Gastroesophageal sphincter (tissue), 4 donors: ENCODE measurements around the gene SNUPN. TPM values are rescaled to one million over a fixed set of nuclear protein-coding genes. Genes with fewer than 3 reads are reported as not detected.

Experiments
- ATAC-seq: fragments of 150-250 bp; one replicate; pipeline ENCODE4 v1.9.1; 2016; ENCODE audit warnings: mild to moderate bottlenecking, moderate library complexity
- H3K27ac ChIP-seq, 4 donors: fragments of 200-600 bp; sonication (generic) in 3 of 4; 1 replicate in 3 of 4; 2 replicates in 1 of 4; pipeline ENCODE4 v1.5.1; 2016 to 2019
- H3K27me3 ChIP-seq: fragments of 200-600 bp; sonication (generic); one replicate; pipeline ENCODE4 v1.5.1; 2019
- H3K36me3 ChIP-seq, 2 donors: fragments of 200-600 bp; sonication (generic); one replicate each; pipeline ENCODE4 v1.5.1; 2019; ENCODE audit warnings: control low read depth in 1 of 2
- H3K4me1 ChIP-seq, 3 donors: fragments of 200-600 bp; sonication (generic); 1 replicate in 2 of 3; 2 replicates in 1 of 3; pipeline ENCODE4 v1.5.1; 2016 to 2019; ENCODE audit warnings: control low read depth in 2 of 3
- H3K4me3 ChIP-seq, 2 donors: fragments of 200-600 bp; sonication (generic); one replicate each; pipeline ENCODE4 v1.5.1; 2019; ENCODE audit warnings: mild to moderate bottlenecking in 1 of 2, moderate library complexity in 1 of 2
- H3K9me3 ChIP-seq, 3 donors: fragments of 200-600 bp; sonication (generic); one replicate each; pipeline ENCODE4 v1.5.1; 2017 to 2019; ENCODE audit warnings: control low read depth in 2 of 3
- CTCF ChIP-seq, 4 experiments: fragments of 200-600 bp in 2 of 4; fragments of 450-650 bp in 2 of 4; sonication (generic) in 1 of 4; IDR thresholded peaks; one replicate each; pipeline ENCODE4 v1.5.1; 2017 to 2019; ENCODE audit warnings: antibody characterized with exemption in 4 of 4, mild to moderate bottlenecking in 2 of 4, moderate library complexity in 2 of 4
- EP300 ChIP-seq: sonication (generic); formaldehyde crosslinking; IDR thresholded peaks from one replicate; pipeline ENCODE4 v1.6.1; 2017; ENCODE audit warnings: antibody characterized with exemption, mild to moderate bottlenecking
- POLR2A ChIP-seq, 2 donors: fragments of 450-650 bp; IDR thresholded peaks; one replicate each; pipeline ENCODE4 v1.6.1; 2017; ENCODE audit warnings: antibody characterized with exemption in 2 of 2, mild to moderate bottlenecking in 2 of 2, moderate library complexity in 1 of 2
- POLR2AphosphoS5 ChIP-seq: sonication (generic); formaldehyde crosslinking; IDR thresholded peaks from one replicate; pipeline ENCODE4 v1.6.1; 2017; ENCODE audit warnings: antibody characterized with exemption
- WGBS, 2 donors: methylation state at CpG; one replicate each; pipeline ENCODE4 v1.1.5; 2018; ENCODE audit warnings: low coverage in 1 of 2; 5-methylcytosine and 5-hydroxymethylcytosine counted together
- total RNA-seq, 4 donors: library from RNA; depleted of rRNA; stranded (reverse); fragments of >200 nt; gene quantifications; one replicate each; pipeline ENCODE4 v1.1.0, GENCODE V29; 2016

The SNUPN gene
- total RNA-seq, 4 donors from 2014 or later, result 18.6 to 27.3 (median 21.0) TPM

GRCh38 chr15:75646944-75647364, 21.4 kb upstream of the SNUPN start:
- H3K27me3 ChIP-seq, result no peaks in the 10 kb centered on the region
- H3K4me1 ChIP-seq, result peaks cover 2 to 52% (median 34%) of the 10 kb centered on the region in 3 donors
- peak overlapping the region; percentile 92 to 98 (median 96) for H3K27ac ChIP-seq
- peak overlapping the region; percentile 86 to 90 for H3K4me3 ChIP-seq
- TF ChIP-seq EP300 (no peak), POLR2A (IDR thresholded peaks at IDR 0.05) (peak in 1 of 2 donors; percentile 25), CTCF (IDR thresholded peaks at IDR 0.05) (no peak), POLR2AphosphoS5 (peak; percentile 58)
- H3K9me3 ChIP-seq, result no peaks in the 10 kb centered on the region
- peaks cover 0 to 6% of the 10 kb centered on the region in 2 donors for H3K36me3 ChIP-seq
- peak; percentile 20 for ATAC-seq
- 0% methylated on average over 4 of the region's 26 CpGs; no CpG with 5 or more reads in 1 of the 2 donors for WGBS, 2 donors

GRCh38 chr15:75646112-75646943, 20.8 kb upstream of the SNUPN start:
- no peak for ATAC-seq
- H3K36me3 ChIP-seq, result peaks cover 0 to 6% of the 10 kb centered on the region in 2 donors
- no peaks in the 10 kb centered on the region for H3K27me3 ChIP-seq
- H3K9me3 ChIP-seq, result no peaks in the 10 kb centered on the region
- no peak for TF ChIP-seq CTCF (IDR thresholded peaks at IDR 0.05)
- H3K4me1 ChIP-seq, result peaks cover 2 to 46% (median 28%) of the 10 kb centered on the region in 3 donors
- H3K27ac ChIP-seq, result peak overlapping the region; percentile 92 to 98 (median 96)
- WGBS, 2 donors, result 11% methylated on average over 4 of the region's 5 CpGs; no CpG with 5 or more reads in 1 of the 2 donors
- H3K4me3 ChIP-seq, result peak overlapping the region; percentile 86 to 90

- Histone ChIP-seq H3K4me1 (peaks cover 2 to 37% (median 10%) of the 10 kb centered on the region in 3 donors), H3K9me3 (no peaks in the 10 kb centered on the region), H3K36me3 (no peaks in the 10 kb centered on the region), H3K4me3 (no peak overlapping the region), H3K27ac (no peak overlapping the region), H3K27me3 (no peaks in the 10 kb centered on the region)
- no peak for ATAC-seq
- WGBS, 2 donors, result 64% methylated on average over 2 of the region's 2 CpGs; no CpG with 5 or more reads in 1 of the 2 donors
- no peak for TF ChIP-seq CTCF (IDR thresholded peaks at IDR 0.05)
- no peak for TF ChIP-seq EP300
- no peak for TF ChIP-seq POLR2A (IDR thresholded peaks at IDR 0.05)
- TF ChIP-seq POLR2AphosphoS5, result no peak
Measured at GRCh38 chr15:75644376-75644775, 18.9 kb upstream of the SNUPN start.

GRCh38 chr15:75641603-75642002, 16.1 kb upstream of the SNUPN start:
- no peak overlapping the region for H3K27ac ChIP-seq
- 81 to 82% methylated on average over 2 to 5 of the region's 5 CpGs for WGBS, 2 donors
- no peak for ATAC-seq
- TF ChIP-seq POLR2AphosphoS5 (no peak), POLR2A (IDR thresholded peaks at IDR 0.05) (no peak), EP300 (no peak), CTCF (IDR thresholded peaks at IDR 0.05) (no peak)
- peaks cover 0 to 6% of the 10 kb centered on the region in 2 donors for H3K36me3 ChIP-seq
- no peak overlapping the region for H3K4me3 ChIP-seq
- H3K4me1 ChIP-seq, result peaks cover 4 to 51% (median 20%) of the 10 kb centered on the region in 3 donors
- no peaks in the 10 kb centered on the region for H3K27me3 ChIP-seq
- H3K9me3 ChIP-seq, result no peaks in the 10 kb centered on the region

GRCh38 chr15:75641179-75641503, 15.6 kb upstream of the SNUPN start:
- Histone ChIP-seq H3K4me3 (no peak overlapping the region), H3K9me3 (no peaks in the 10 kb centered on the region), H3K27ac (peak overlapping the region in 2 of 4 donors; percentile 93 to 94), H3K27me3 (no peaks in the 10 kb centered on the region), H3K4me1 (peaks cover 2 to 51% (median 16%) of the 10 kb centered on the region in 3 donors), H3K36me3 (peaks cover 0 to 6% of the 10 kb centered on the region in 2 donors)
- TF ChIP-seq POLR2A (IDR thresholded peaks at IDR 0.05) (no peak), EP300 (no peak), CTCF (IDR thresholded peaks at IDR 0.05) (no peak), POLR2AphosphoS5 (no peak)
- 77 to 100% methylated on average over 2 to 4 of the region's 4 CpGs for WGBS, 2 donors
- no peak for ATAC-seq
